OCI-LY1 (cell line): Measurements from ENCODE around the gene SYCP2L.
"Not testable (repeated sequence)": the region's sequence is repeated elsewhere in the genome, so short reads cannot be mapped to it uniquely, and the experiment has no call there.

Source experiments
- H2AFZ ChIP-seq: fragments of 200-600 bp; sonication (generic), shearing (Covaris generic); 2 replicates; pipeline ENCODE4 v1.6.0; 2014; ENCODE audit warnings: antibody characterized with exemption, mild to moderate bottlenecking, low read length
- H3F3A ChIP-seq: fragments of 200-600 bp; sonication (generic), shearing (Covaris generic); 2 replicates; pipeline ENCODE4 v1.6.0; 2014; ENCODE audit warnings: mild to moderate bottlenecking, antibody characterized with exemption, low read length, moderate library complexity; ENCODE audit not compliant: insufficient read depth
- H3K27ac ChIP-seq: fragments of 200-600 bp; sonication (generic); 2 replicates; pipeline ENCODE4 v1.5.1; 2014; ENCODE audit warnings: low read length, mixed run types, mild to moderate bottlenecking, low read depth; ENCODE audit not compliant: poor library complexity, severe bottlenecking
- H3K27me3 ChIP-seq: fragments of 200-600 bp; sonication (generic); 2 replicates; pipeline ENCODE4 v1.6.0; 2014; ENCODE audit warnings: antibody characterized with exemption, mild to moderate bottlenecking, low read length, moderate library complexity; ENCODE audit not compliant: insufficient read depth
- H3K36me3 ChIP-seq: fragments of 200-600 bp; sonication (generic); 2 replicates; pipeline ENCODE4 v1.6.1; 2014; ENCODE audit warnings: mild to moderate bottlenecking, antibody characterized with exemption, low read length, moderate library complexity, mixed read lengths; ENCODE audit not compliant: insufficient read depth
- H3K4me1 ChIP-seq: fragments of 200-600 bp; sonication (generic); 2 replicates; pipeline ENCODE4 v1.5.1; 2014; ENCODE audit warnings: mild to moderate bottlenecking, low read length, moderate library complexity; ENCODE audit not compliant: insufficient read depth, severe bottlenecking
- H3K4me2 ChIP-seq: fragments of 200-600 bp; sonication (generic), shearing (Covaris generic); 2 replicates; pipeline ENCODE4 v1.6.1; 2014; ENCODE audit warnings: low read length
- H3K4me3 ChIP-seq: fragments of 200-600 bp; sonication (generic); 2 replicates; pipeline ENCODE4 v1.5.1; 2014; ENCODE audit warnings: low read length, low read depth, mild to moderate bottlenecking, mixed read lengths; ENCODE audit not compliant: poor library complexity, severe bottlenecking
- H3K79me2 ChIP-seq: fragments of 200-600 bp; shearing (Covaris generic); 2 replicates; pipeline ENCODE4 v1.6.1; 2016; ENCODE audit warnings: mixed run types, low read length, mixed read lengths; ENCODE audit not compliant: insufficient read depth
- H3K9ac ChIP-seq: fragments of 200-600 bp; sonication (generic), shearing (Covaris generic); 2 replicates; pipeline ENCODE4 v1.6.1; 2014; ENCODE audit warnings: mild to moderate bottlenecking, low read length, mixed read lengths
- H3K9me2 ChIP-seq: fragments of 200-600 bp; sonication (generic), shearing (Covaris generic); 2 replicates; pipeline ENCODE4 v1.6.1; 2014; ENCODE audit warnings: low read depth, mild to moderate bottlenecking, low read length, mixed read lengths
- H3K9me3 ChIP-seq: fragments of 200-600 bp; shearing (Covaris generic); 2 replicates; pipeline ENCODE4 v1.6.1; 2014; ENCODE audit warnings: low read length, mixed read lengths
- H4K20me1 ChIP-seq: fragments of 200-600 bp; sonication (generic), shearing (Covaris generic); 2 replicates; pipeline ENCODE4 v1.6.0; 2016; ENCODE audit warnings: mild to moderate bottlenecking, low read length; ENCODE audit not compliant: insufficient read depth
- CTCF ChIP-seq: fragments of 200-600 bp; sonication (generic), shearing (Covaris generic); IDR thresholded peaks from 2 replicates; pipeline ENCODE4 v1.5.1; 2017; ENCODE audit warnings: mild to moderate bottlenecking, antibody characterized with exemption, low read length, moderate library complexity, mixed read lengths
- EZH2 ChIP-seq: fragments of 200-600 bp; sonication (generic), shearing (Covaris generic); IDR thresholded peaks from 2 replicates; pipeline ENCODE4 v1.8.0; 2017; ENCODE audit warnings: borderline replicate concordance, mixed run types, mild to moderate bottlenecking, antibody characterized with exemption, low read length, moderate library complexity, mixed read lengths

Gene SYCP2L

GRCh38 chr6:10849901-10850300 is 37.0 kb upstream of the SYCP2L start:
- no peak overlapping the region for H3K27ac ChIP-seq
- H3K27me3 ChIP-seq = no peaks in the 10 kb centered on the region
- H4K20me1 ChIP-seq = no peaks in the 10 kb centered on the region
- no peak overlapping the region for H3K4me2 ChIP-seq
- H3K79me2 ChIP-seq = no peaks in the 10 kb centered on the region
- no peak overlapping the region for H3K4me3 ChIP-seq
- no peak overlapping the region for H3K9ac ChIP-seq
- no peaks in the 10 kb centered on the region for H3K36me3 ChIP-seq
- H2AFZ ChIP-seq = no peak overlapping the region
- H3K9me3 ChIP-seq = no peaks in the 10 kb centered on the region; the same call in 1 of the 2 replicates
- H3K9me2 ChIP-seq = no peaks in the 10 kb centered on the region
- no peaks in the 10 kb centered on the region for H3F3A ChIP-seq
- H3K4me1 ChIP-seq = no peaks in the 10 kb centered on the region
- TF ChIP-seq CTCF = no peak
- TF ChIP-seq EZH2 = no peak

- Histone ChIP-seq H3K4me1 (no peaks in the 10 kb centered on the region), H3K36me3 (no peaks in the 10 kb centered on the region), H3K4me3 (no peak overlapping the region), H3K27me3 (no peaks in the 10 kb centered on the region), H3K9me2 (no peaks in the 10 kb centered on the region), H3K4me2 (no peak overlapping the region), H3K9ac (no peak overlapping the region), H2AFZ (no peak overlapping the region), H3K79me2 (no peaks in the 10 kb centered on the region), H4K20me1 (no peaks in the 10 kb centered on the region), H3K9me3 (no peaks in the 10 kb centered on the region; the same call in 1 of the 2 replicates), H3F3A (no peaks in the 10 kb centered on the region), H3K27ac (no peak overlapping the region)
- TF ChIP-seq EZH2 (no peak), CTCF (no peak)
These were observed 36.1 kb upstream of the SYCP2L start for GRCh38 chr6:10850728-10851127.

- Histone ChIP-seq H3K4me3 (no peak overlapping the region), H3K27ac (no peak overlapping the region), H3K9me3 (no peaks in the 10 kb centered on the region; the same call in 1 of the 2 replicates), H3K4me2 (no peak overlapping the region), H3F3A (no peaks in the 10 kb centered on the region), H3K79me2 (no peaks in the 10 kb centered on the region), H3K4me1 (no peaks in the 10 kb centered on the region), H2AFZ (no peak overlapping the region), H3K27me3 (no peaks in the 10 kb centered on the region), H3K9ac (no peak overlapping the region), H3K9me2 (no peaks in the 10 kb centered on the region), H3K36me3 (no peaks in the 10 kb centered on the region), H4K20me1 (no peaks in the 10 kb centered on the region)
- TF ChIP-seq EZH2 = no peak
- no peak for TF ChIP-seq CTCF
These were observed 34.4 kb upstream of the SYCP2L start for GRCh38 chr6:10852361-10852960.

- not testable (repeated sequence) for H3K79me2 ChIP-seq, H3K4me3 ChIP-seq, H3K9me3 ChIP-seq, H3K27me3 ChIP-seq, H3K4me2 ChIP-seq, H3K9ac ChIP-seq, H3K36me3 ChIP-seq, H2AFZ ChIP-seq, H4K20me1 ChIP-seq, H3F3A ChIP-seq, H3K4me1 ChIP-seq, H3K27ac ChIP-seq, H3K9me2 ChIP-seq
These were observed 33.0 kb upstream of the SYCP2L start for GRCh38 chr6:10853849-10854300.
